Measurements from ENCODE around the gene PDCD1.

DNA sequence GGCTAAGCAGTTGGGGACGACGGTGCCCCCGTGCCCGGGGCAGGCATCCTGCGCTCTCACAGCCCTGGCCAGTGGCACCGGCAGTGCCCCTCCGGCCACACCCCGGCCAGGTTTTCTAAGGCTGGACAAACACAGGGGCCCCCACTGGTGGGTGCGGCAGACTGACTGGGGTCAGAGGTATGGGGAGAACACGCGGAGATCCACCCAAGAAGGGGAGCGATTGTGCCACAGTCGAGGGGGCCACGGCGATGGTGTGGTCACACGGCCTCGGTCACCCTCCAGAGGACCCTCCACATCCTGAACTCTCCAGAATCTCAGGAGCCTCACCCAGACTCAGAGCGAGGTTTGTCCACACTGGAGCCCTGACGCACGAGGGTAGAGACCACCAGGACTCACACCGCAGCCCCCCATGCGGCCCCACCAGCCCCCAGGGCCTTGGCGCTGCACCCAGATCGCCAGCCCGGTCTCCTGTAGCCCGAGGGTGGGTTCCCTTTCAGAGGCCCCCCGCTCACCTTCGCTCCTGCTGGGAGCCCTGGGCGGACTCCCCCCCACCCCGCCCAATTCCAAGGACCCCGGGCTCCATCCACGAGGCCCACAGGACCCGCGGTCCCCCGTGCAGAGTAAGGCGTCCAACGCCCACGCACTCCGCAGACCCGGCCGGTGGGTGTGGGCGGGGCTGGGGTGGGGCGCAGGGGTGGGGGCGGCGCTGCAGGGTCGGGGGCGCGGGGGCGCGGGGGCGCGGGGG, 15.2 kb downstream of the PDCD1 start:
- TF ChIP-seq, protein P1, sequence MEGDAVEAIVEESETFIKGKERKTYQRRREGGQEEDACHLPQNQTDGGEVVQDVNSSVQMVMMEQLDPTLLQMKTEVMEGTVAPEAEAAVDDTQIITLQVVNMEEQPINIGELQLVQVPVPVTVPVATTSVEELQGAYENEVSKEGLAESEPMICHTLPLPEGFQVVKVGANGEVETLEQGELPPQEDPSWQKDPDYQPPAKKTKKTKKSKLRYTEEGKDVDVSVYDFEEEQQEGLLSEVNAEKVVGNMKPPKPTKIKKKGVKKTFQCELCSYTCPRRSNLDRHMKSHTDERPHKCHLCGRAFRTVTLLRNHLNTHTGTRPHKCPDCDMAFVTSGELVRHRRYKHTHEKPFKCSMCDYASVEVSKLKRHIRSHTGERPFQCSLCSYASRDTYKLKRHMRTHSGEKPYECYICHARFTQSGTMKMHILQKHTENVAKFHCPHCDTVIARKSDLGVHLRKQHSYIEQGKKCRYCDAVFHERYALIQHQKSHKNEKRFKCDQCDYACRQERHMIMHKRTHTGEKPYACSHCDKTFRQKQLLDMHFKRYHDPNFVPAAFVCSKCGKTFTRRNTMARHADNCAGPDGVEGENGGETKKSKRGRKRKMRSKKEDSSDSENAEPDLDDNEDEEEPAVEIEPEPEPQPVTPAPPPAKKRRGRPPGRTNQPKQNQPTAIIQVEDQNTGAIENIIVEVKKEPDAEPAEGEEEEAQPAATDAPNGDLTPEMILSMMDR (conservative IDR thresholded peaks at IDR 0.05): no peak
- no peak for TF ChIP-seq EZH2 (IDR thresholded peaks at IDR 0.05; ENCODE audit: low read depth)
